ENCODE results near the gene RDX. TPM values are rescaled to one million over a fixed set of nuclear protein-coding genes. Genes with fewer than 3 reads are reported as not detected.
"Not testable (repeated sequence)": the region's sequence is repeated elsewhere in the genome, so short reads cannot be mapped to it uniquely, and the experiment has no call there.

The RDX gene
- total and polyA plus RNA-seq, 2 donors from 2014 or later, result 28.0 to 97.3 TPM

DNA sequence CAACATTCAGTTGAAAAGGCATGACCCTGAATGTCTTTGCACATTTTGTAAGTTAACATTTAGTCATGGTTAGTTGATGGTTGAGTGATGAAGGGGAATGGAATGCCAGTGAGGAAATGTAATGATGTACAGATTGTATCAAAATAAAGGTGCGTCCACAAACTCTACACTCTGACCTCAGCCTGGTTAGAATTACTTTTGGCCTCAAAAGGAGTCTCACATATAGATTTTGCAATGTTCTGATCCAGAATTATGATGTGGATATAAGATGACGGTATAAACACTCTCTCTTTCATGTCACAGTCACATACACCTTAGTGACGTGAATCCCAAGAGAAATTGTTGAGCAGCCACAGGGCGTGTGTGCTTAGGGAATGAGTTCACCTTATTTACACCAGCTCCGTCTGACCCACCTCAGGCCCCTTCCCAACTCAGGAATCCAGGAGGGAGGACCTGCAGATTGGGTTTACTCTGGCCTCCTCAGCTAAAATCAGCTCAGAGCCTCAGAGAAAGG lies 100.1 kb downstream of the RDX start:
- intact Hi-C loops (cut with DNase I), result loop anchor here (10.0 kb wide), 1 partner anchor 179 kb away; no protein-coding TSS in a partner anchor
- no peaks in the 10 kb centered on the region for H3K27me3 ChIP-seq (ENCODE audit: control insufficient read depth, insufficient read depth, low read length)
- H3K9me3 ChIP-seq (ENCODE audit: control insufficient read depth in 2 of 3, insufficient read depth in 1 of 3, low read length in 3 of 3), result no peaks in the 10 kb centered on the region
- H3K36me3 ChIP-seq (ENCODE audit: control insufficient read depth in 2 of 3, insufficient read depth in 3 of 3, low read length in 3 of 3), result no peaks in the 10 kb centered on the region
- peaks cover 4 to 10% (median 9%) of the 10 kb centered on the region in 3 donors for H3K4me1 ChIP-seq (ENCODE audit: control insufficient read depth in 2 of 3, insufficient read depth in 2 of 3, low read depth in 1 of 3, low read length in 3 of 3)
- FAIRE-seq (peak; percentile 56), DNase-seq (peak in 2 of 5 donors; percentile 61 to 68)
- peak overlapping the region; percentile 47 to 59 for H3K27ac ChIP-seq (ENCODE audit: low read depth in 2 of 2, low read length in 2 of 2)
- no peak overlapping the region for H3K9ac ChIP-seq (ENCODE audit: low read length in 3 of 3)
- TF ChIP-seq, protein P1, sequence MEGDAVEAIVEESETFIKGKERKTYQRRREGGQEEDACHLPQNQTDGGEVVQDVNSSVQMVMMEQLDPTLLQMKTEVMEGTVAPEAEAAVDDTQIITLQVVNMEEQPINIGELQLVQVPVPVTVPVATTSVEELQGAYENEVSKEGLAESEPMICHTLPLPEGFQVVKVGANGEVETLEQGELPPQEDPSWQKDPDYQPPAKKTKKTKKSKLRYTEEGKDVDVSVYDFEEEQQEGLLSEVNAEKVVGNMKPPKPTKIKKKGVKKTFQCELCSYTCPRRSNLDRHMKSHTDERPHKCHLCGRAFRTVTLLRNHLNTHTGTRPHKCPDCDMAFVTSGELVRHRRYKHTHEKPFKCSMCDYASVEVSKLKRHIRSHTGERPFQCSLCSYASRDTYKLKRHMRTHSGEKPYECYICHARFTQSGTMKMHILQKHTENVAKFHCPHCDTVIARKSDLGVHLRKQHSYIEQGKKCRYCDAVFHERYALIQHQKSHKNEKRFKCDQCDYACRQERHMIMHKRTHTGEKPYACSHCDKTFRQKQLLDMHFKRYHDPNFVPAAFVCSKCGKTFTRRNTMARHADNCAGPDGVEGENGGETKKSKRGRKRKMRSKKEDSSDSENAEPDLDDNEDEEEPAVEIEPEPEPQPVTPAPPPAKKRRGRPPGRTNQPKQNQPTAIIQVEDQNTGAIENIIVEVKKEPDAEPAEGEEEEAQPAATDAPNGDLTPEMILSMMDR (IDR thresholded peaks at IDR 0.05; ENCODE audit: borderline replicate concordance, extremely low read depth, insufficient read depth), result no peak
- no peak overlapping the region for H3K4me3 ChIP-seq (ENCODE audit: low read length in 3 of 3)

DNA sequence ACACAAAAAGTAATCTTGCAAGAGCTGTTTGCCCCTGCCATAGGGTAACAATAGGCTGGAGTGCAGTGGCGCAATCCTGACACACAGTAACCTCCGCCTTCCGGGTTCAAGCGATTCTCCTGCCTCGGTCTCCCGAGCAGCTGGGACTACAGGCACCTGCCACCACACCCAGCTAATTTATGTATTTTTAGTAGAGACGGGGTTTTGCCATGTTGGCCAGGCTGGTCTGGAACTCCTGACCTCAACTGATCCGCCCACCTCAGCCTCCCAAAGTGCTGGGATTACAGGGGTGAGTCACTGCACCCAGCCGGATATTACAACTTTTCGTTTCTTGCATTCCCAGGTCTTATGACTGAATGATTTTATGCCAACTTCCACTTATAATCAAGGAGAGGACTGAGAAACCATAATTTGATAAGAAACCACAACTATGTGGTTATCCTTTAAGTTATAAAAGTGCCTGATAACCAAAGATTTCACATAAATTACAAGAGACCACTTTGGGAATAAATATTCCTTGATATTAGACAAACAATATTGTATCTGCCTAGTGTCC lies 102.1 kb downstream of the RDX start:
- not testable (repeated sequence) for H3K4me3 ChIP-seq (ENCODE audit: low read length in 3 of 3); DNase-seq; H3K4me1 ChIP-seq (ENCODE audit: control insufficient read depth in 2 of 3, insufficient read depth in 2 of 3, low read depth in 1 of 3, low read length in 3 of 3); FAIRE-seq; H3K9me3 ChIP-seq (ENCODE audit: control insufficient read depth in 2 of 3, insufficient read depth in 1 of 3, low read length in 3 of 3); H3K27me3 ChIP-seq (ENCODE audit: control insufficient read depth, insufficient read depth, low read length); H3K9ac ChIP-seq (ENCODE audit: low read length in 3 of 3); H3K36me3 ChIP-seq (ENCODE audit: control insufficient read depth in 2 of 3, insufficient read depth in 3 of 3, low read length in 3 of 3); H3K27ac ChIP-seq (ENCODE audit: low read depth in 2 of 2, low read length in 2 of 2)
- intact Hi-C loops (cut with DNase I), result loop anchor here (10.0 kb wide), 1 partner anchor 181 kb away; no protein-coding TSS in a partner anchor

DNA sequence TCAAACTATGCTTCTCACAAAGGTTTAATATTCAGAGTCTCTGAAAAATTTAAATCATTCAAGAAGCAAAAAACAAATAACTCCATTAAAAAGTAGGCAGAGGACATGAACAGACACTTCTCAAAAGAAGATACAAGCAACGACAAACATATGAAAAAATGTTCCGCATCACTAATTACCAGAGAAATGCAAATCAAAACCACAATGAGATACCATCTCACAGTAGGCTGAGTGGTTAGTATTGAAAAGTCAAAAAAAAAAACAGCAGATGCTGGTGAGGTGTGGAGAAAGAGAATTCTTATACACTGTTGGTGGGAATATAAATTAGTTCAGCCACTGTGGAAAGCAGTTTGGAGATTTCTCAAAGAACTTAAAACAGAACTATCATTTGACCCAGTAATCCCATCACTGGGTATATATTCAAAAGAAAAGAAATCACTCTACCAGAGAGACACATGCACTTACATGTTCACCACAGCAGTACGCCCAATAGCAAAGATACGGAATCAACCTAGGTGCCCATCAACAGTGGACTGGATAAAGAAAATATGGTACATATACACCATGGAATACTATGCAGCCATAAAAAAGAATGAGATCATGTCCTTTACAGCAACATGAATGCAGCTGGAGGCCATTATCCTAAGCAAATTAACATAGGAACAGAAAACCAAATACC lies 103.7 kb downstream of the RDX start:
- H3K9me3 ChIP-seq (ENCODE audit: control insufficient read depth in 2 of 3, insufficient read depth in 1 of 3, low read length in 3 of 3), result not testable (repeated sequence)

DNA sequence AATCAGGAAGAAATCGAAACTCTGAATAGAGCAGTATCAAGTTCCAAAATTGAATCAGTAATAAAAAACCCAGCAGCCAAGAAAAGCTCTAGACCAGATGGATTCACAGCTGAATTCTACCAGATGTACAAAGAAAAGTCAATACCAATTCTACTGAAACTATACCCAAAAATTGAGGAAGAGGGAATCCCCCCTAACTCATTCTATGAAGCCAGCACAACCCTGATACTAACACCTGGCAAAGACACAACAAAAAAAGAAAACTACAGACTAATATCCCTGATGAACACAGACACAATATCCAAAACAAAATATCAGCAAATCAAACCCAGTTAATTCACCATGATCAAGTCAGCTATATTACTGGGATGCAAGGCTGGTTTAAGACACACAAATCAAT lies 105.5 kb downstream of the RDX start:
- Histone ChIP-seq H3K9ac (ENCODE audit: low read length in 3 of 3) (no peak overlapping the region), H3K4me1 (ENCODE audit: control insufficient read depth in 2 of 3, insufficient read depth in 2 of 3, low read depth in 1 of 3, low read length in 3 of 3) (peaks cover 2 to 8% (median 3%) of the 10 kb centered on the region in 3 donors), H3K27me3 (ENCODE audit: control insufficient read depth, insufficient read depth, low read length) (no peaks in the 10 kb centered on the region), H3K27ac (ENCODE audit: low read depth in 2 of 2, low read length in 2 of 2) (no peak overlapping the region), H3K4me3 (ENCODE audit: low read length in 3 of 3) (no peak overlapping the region), H3K36me3 (ENCODE audit: control insufficient read depth in 2 of 3, insufficient read depth in 3 of 3, low read length in 3 of 3) (no peaks in the 10 kb centered on the region), H3K9me3 (ENCODE audit: control insufficient read depth in 2 of 3, insufficient read depth in 1 of 3, low read length in 3 of 3) (no peaks in the 10 kb centered on the region)
- TF ChIP-seq, protein P1 (IDR thresholded peaks at IDR 0.05; ENCODE audit: borderline replicate concordance, extremely low read depth, insufficient read depth), result no peak
- FAIRE-seq (no peak), DNase-seq (no peak)
- intact Hi-C loops (cut with DNase I), result loop anchor here (10.0 kb wide), 1 partner anchor 184 kb away; no protein-coding TSS in a partner anchor

More for the DNA sequence above, 103.7 kb downstream of the RDX start:
- not testable (repeated sequence) for H3K4me1 ChIP-seq (ENCODE audit: control insufficient read depth in 2 of 3, insufficient read depth in 2 of 3, low read depth in 1 of 3, low read length in 3 of 3); H3K9ac ChIP-seq (ENCODE audit: low read length in 3 of 3); DNase-seq; H3K4me3 ChIP-seq (ENCODE audit: low read length in 3 of 3); H3K27ac ChIP-seq (ENCODE audit: low read depth in 2 of 2, low read length in 2 of 2); H3K27me3 ChIP-seq (ENCODE audit: control insufficient read depth, insufficient read depth, low read length); H3K36me3 ChIP-seq (ENCODE audit: control insufficient read depth in 2 of 3, insufficient read depth in 3 of 3, low read length in 3 of 3); FAIRE-seq
- intact Hi-C loops (cut with DNase I), result loop anchor here (10.0 kb wide), 1 partner anchor 182 kb away; no protein-coding TSS in a partner anchor

All from kidney (tissue), 14 donors.